ENCODE data around the gene DLEC1. TPM values are rescaled to one million over a fixed set of nuclear protein-coding genes. Genes with fewer than 3 reads are reported as not detected.

The DLEC1 gene
- total and polyA plus RNA-seq, 2 donors from 2014 or later = 0.52 to 3.3 TPM

GRCh38 chr3:38095669-38096483 is 56.9 kb downstream of the DLEC1 start:
- intact Hi-C loops (cut with DNase I) = no loop called here
- Histone ChIP-seq H3K9ac (ENCODE audit: low read length in 3 of 3) (no peak overlapping the region), H3K27ac (ENCODE audit: low read depth in 2 of 2, low read length in 2 of 2) (no peak overlapping the region), H3K4me1 (ENCODE audit: control insufficient read depth in 2 of 3, insufficient read depth in 2 of 3, low read depth in 1 of 3, low read length in 3 of 3) (no peaks in the 10 kb centered on the region), H3K4me3 (ENCODE audit: low read length in 3 of 3) (no peak overlapping the region), H3K27me3 (ENCODE audit: control insufficient read depth, insufficient read depth, low read length) (no peaks in the 10 kb centered on the region), H3K9me3 (ENCODE audit: control insufficient read depth in 2 of 3, insufficient read depth in 1 of 3, low read length in 3 of 3) (no peaks in the 10 kb centered on the region), H3K36me3 (ENCODE audit: control insufficient read depth in 2 of 3, insufficient read depth in 3 of 3, low read length in 3 of 3) (no peaks in the 10 kb centered on the region)
- no peak for TF ChIP-seq CTCF (IDR thresholded peaks at IDR 0.05; ENCODE audit: borderline replicate concordance, extremely low read depth, insufficient read depth)
- no peak for DNase-seq
- no peak for FAIRE-seq

GRCh38 chr3:38097446-38098375 is 58.7 kb downstream of the DLEC1 start:
- TF ChIP-seq CTCF (IDR thresholded peaks at IDR 0.05; ENCODE audit: borderline replicate concordance, extremely low read depth, insufficient read depth) = no peak
- no peak overlapping the region for H3K9ac ChIP-seq (ENCODE audit: low read length in 3 of 3)
- no peaks in the 10 kb centered on the region for H3K27me3 ChIP-seq (ENCODE audit: control insufficient read depth, insufficient read depth, low read length)
- intact Hi-C loops (cut with DNase I) = no loop called here
- H3K4me1 ChIP-seq (ENCODE audit: control insufficient read depth in 2 of 3, insufficient read depth in 2 of 3, low read depth in 1 of 3, low read length in 3 of 3) = no peaks in the 10 kb centered on the region
- FAIRE-seq = no peak
- no peak overlapping the region for H3K4me3 ChIP-seq (ENCODE audit: low read length in 3 of 3)
- H3K9me3 ChIP-seq (ENCODE audit: control insufficient read depth in 2 of 3, insufficient read depth in 1 of 3, low read length in 3 of 3) = no peaks in the 10 kb centered on the region
- no peak overlapping the region for H3K27ac ChIP-seq (ENCODE audit: low read depth in 2 of 2, low read length in 2 of 2)
- no peaks in the 10 kb centered on the region for H3K36me3 ChIP-seq (ENCODE audit: control insufficient read depth in 2 of 3, insufficient read depth in 3 of 3, low read length in 3 of 3)
- no peak for DNase-seq

- Histone ChIP-seq H3K4me1 (ENCODE audit: control insufficient read depth in 2 of 3, insufficient read depth in 2 of 3, low read depth in 1 of 3, low read length in 3 of 3) (no peaks in the 10 kb centered on the region), H3K27me3 (ENCODE audit: control insufficient read depth, insufficient read depth, low read length) (no peaks in the 10 kb centered on the region), H3K27ac (ENCODE audit: low read depth in 2 of 2, low read length in 2 of 2) (no peak overlapping the region), H3K4me3 (ENCODE audit: low read length in 3 of 3) (no peak overlapping the region), H3K9me3 (ENCODE audit: control insufficient read depth in 2 of 3, insufficient read depth in 1 of 3, low read length in 3 of 3) (no peaks in the 10 kb centered on the region), H3K9ac (ENCODE audit: low read length in 3 of 3) (no peak overlapping the region), H3K36me3 (ENCODE audit: control insufficient read depth in 2 of 3, insufficient read depth in 3 of 3, low read length in 3 of 3) (no peaks in the 10 kb centered on the region)
- no peak for DNase-seq
- intact Hi-C loops (cut with DNase I) = no loop called here
- TF ChIP-seq CTCF (IDR thresholded peaks at IDR 0.05; ENCODE audit: borderline replicate concordance, extremely low read depth, insufficient read depth) = no peak
- FAIRE-seq = no peak
Measured at GRCh38 chr3:38098376-38098723, 59.3 kb downstream of the DLEC1 start.

Data from kidney (tissue), 14 donors.